ACHN (cell line): ENCODE data around the gene INCENP.
"Not testable (repeated sequence)": the region's sequence is repeated elsewhere in the genome, so short reads cannot be mapped to it uniquely, and the experiment has no call there.

Experiments
- DNase-seq: peaks from one replicate; pipeline ENCODE4 v3.0.0-alpha.2; 2015
- in situ Hi-C: cut with HindIII; loops from 2 replicates; pipeline ENCODE4 v1.10.0; 2017; ENCODE audit warnings: low sequenced_read_pairs, low pct_ligation_motif_present, low pct_unique_long_range_greater_than_20kb

Gene INCENP

DNA sequence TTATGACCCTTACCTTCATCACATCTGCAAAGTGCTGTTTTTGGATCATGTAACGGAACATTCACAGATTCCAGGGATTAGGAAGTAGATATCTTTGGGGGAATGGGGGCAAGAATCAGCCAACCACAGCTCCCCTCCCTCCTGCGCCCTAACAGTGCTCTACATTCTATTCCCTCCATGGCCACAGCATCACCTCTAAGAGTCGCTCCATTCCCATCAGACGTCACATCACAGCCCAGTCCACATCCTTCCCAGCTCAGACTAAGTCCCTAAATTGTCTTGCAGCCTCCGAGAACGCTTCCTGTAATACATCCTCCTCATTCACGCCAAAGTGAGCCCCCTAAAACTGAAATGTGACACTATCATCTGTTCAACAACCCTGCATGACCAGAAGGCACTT is 72.1 kb downstream of the INCENP start:
- no peak for DNase-seq
- in situ Hi-C loops, result no loop called here

DNA sequence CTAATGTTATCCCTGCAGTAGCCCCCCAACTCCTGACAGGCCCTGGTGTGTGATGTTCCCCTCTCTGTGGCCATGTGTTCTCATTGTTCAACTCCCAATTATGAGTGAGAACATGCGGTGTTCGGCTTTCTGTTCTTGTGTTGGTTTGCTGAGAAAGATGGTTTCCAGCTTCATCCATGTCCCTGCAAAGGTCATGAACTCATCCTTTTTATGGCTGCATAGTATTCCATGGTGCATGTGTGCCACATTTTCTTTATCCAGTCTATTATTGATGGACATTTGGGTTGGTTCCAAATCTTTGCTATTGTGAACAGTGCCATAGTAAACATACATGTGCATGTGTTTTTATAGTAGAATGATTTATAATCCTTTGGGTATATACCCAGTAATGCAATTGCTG is 73.6 kb downstream of the INCENP start:
- in situ Hi-C loops, DNase-seq: not testable (repeated sequence)

- DNase-seq, result no peak
- in situ Hi-C loops, result no loop called here
Observed at GRCh38 chr11:62201376-62201775, 77.6 kb downstream of the INCENP start.
